Thoracic aorta (tissue), 2 donors: ENCODE measurements around the gene NRXN2. TPM values are rescaled to one million over a fixed set of nuclear protein-coding genes. Genes with fewer than 3 reads are reported as not detected.
A peak's percentile ranks its signal among the peaks of the same experiment; 100 is the strongest.

ENCODE experiments used
- ATAC-seq: fragments of 150-250 bp; one replicate; pipeline ENCODE4 v1.8.0; 2017; ENCODE audit warnings: low read depth; ENCODE audit not compliant: insufficient number of reproducible peaks, low FRiP score
- DNase-seq: peaks from one replicate; pipeline ENCODE4 v3.0.0-alpha.2; 2020; ENCODE audit warnings: low spot score
- H3K27ac ChIP-seq, 2 donors: fragments of 200-600 bp; sonication (generic); 1 replicate in 1 of 2; 2 replicates in 1 of 2; pipeline ENCODE4 v1.5.1; 2016; ENCODE audit warnings: mild to moderate bottlenecking in 2 of 2, moderate library complexity in 2 of 2
- H3K27me3 ChIP-seq: fragments of 200-600 bp; sonication (generic); replicated peaks from 2 replicates; pipeline ENCODE4 v1.6.0; 2016; ENCODE audit warnings: mild to moderate bottlenecking; ENCODE audit not compliant: insufficient read depth
- H3K36me3 ChIP-seq: fragments of 200-600 bp; sonication (generic); one replicate; pipeline ENCODE4 v1.5.1; 2016
- H3K4me1 ChIP-seq, 2 donors: fragments of 200-600 bp; sonication (generic); 1 replicate in 1 of 2; 2 replicates in 1 of 2; pipeline versions ENCODE4 v1.5.1 to v1.6.0; 2016; ENCODE audit warnings: low read depth in 2 of 2, mild to moderate bottlenecking in 1 of 2; ENCODE audit not compliant: control insufficient read depth in 1 of 2
- H3K4me3 ChIP-seq: fragments of 200-600 bp; sonication (generic); 2 replicates; pipeline ENCODE4 v1.5.1; 2016; ENCODE audit warnings: mild to moderate bottlenecking
- H3K9me3 ChIP-seq: fragments of 200-600 bp; sonication (generic); 2 replicates; pipeline ENCODE4 v1.5.1; 2016
- total RNA-seq, 2 donors: library from RNA; depleted of rRNA; stranded (reverse); fragments of >200 nt; gene quantifications; one replicate each; pipeline versions ENCODE4 v1.1.0 to v1.2.3, GENCODE V29; 2016
- TF ChIP-seq, protein P1 (sequence below): fragments of 200-600 bp; sonication (generic); IDR thresholded peaks from one replicate; pipeline ENCODE4 v1.5.1; 2019; ENCODE audit warnings: antibody characterized with exemption

NRXN2 gene
- total RNA-seq, 2 donors from 2014 or later, result 40.3 to 41.3 TPM

DNA sequence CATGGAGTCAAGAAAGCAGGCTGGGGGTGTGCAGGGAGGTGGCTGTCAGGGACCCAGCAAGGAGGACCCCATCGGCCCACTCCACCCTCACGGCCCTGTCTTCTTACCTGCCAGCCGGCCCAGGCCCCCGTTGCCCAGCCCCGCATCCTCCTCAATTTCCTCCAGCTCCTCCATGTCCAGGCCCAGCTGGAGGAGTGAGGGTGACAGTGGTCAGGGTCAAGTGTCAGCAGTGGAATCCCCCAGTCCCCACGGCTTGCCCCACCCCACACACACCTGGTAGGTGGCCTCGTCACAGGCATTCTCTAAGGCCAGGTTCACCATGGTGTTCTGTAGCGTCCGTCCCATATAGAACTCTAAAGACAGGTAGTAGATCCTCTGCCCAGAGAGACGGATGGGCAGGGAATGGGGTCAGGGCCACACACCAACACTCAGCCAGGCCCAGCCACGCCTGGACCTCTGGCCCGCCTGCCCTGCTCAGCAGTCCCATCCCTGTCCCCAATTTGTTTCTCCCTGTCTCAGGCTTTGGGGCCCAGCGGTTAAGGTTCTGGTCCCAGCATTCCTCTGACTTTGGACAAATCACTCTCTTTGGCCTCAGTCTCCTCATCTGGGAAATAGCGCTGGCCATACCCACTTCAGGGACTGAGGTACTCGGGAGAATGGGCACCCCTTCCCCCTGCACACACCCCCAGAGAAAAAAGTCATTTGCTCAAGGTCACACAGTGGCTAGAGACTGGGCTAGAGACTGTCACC is 35.5 kb upstream of the NRXN2 start:
- no peak for ATAC-seq
- H3K4me1 ChIP-seq, result peaks cover 22 to 51% of the 10 kb centered on the region in 2 donors
- peak overlapping the region; percentile 66 for H3K4me3 ChIP-seq
- no peaks in the 10 kb centered on the region for H3K9me3 ChIP-seq
- peak overlapping the region; percentile 83 to 91 for H3K27ac ChIP-seq
- H3K27me3 ChIP-seq, result no peaks in the 10 kb centered on the region
- DNase-seq, result no peak
- H3K36me3 ChIP-seq, result peaks cover 7% of the 10 kb centered on the region
- TF ChIP-seq, protein P1, sequence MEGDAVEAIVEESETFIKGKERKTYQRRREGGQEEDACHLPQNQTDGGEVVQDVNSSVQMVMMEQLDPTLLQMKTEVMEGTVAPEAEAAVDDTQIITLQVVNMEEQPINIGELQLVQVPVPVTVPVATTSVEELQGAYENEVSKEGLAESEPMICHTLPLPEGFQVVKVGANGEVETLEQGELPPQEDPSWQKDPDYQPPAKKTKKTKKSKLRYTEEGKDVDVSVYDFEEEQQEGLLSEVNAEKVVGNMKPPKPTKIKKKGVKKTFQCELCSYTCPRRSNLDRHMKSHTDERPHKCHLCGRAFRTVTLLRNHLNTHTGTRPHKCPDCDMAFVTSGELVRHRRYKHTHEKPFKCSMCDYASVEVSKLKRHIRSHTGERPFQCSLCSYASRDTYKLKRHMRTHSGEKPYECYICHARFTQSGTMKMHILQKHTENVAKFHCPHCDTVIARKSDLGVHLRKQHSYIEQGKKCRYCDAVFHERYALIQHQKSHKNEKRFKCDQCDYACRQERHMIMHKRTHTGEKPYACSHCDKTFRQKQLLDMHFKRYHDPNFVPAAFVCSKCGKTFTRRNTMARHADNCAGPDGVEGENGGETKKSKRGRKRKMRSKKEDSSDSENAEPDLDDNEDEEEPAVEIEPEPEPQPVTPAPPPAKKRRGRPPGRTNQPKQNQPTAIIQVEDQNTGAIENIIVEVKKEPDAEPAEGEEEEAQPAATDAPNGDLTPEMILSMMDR, result no peak

DNA sequence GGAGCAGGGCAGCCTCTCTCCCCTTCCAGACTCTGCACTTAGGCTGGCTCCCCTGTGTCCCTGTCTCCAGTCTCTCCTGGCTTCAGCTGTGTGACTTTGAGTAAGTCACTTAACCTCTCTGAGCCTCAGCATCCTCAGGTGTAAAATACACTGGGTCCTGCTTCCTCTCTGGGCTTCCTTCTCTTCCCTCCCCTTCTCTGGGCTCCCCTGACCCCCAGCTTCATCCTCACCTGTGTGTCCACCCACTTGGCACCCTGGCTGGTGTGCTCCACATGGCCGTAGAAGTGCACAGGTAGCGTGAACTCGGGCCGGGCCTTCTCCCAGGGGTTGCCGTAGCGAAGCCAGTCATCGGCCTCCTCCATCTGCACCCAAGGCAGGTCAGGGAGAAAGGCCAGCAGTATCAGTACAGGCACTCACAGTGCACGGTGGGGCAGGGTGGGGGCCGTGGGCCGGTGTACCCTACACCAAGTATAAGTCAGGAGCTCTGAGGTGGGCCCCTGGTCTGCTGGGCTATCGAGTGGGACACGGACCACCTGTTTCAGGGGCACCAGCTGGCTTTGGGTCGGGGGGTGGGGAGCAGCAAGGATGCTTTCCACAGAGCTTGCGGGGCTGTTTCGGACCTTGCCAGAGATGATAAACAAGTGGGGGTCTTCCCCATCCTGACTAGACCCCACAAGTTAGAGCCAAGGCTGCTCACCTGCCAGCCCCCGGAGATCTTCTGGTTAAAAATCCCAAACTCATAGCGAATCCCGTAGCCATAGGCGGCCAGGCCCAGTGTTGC is 34.7 kb upstream of the NRXN2 start:
- Histone ChIP-seq H3K4me1 (peaks cover 19 to 44% of the 10 kb centered on the region in 2 donors), H3K27ac (no peak overlapping the region), H3K27me3 (no peaks in the 10 kb centered on the region), H3K4me3 (no peak overlapping the region), H3K36me3 (peaks cover 5% of the 10 kb centered on the region), H3K9me3 (no peaks in the 10 kb centered on the region)
- DNase-seq (no peak), ATAC-seq (no peak)
- TF ChIP-seq, protein P1, result no peak

- DNase-seq, result no peak
- TF ChIP-seq, protein P1, result no peak
- ATAC-seq, result no peak
- Histone ChIP-seq H3K9me3 (no peaks in the 10 kb centered on the region), H3K4me3 (no peak overlapping the region), H3K36me3 (no peaks in the 10 kb centered on the region), H3K27ac (no peak overlapping the region), H3K4me1 (peaks cover 12 to 24% of the 10 kb centered on the region in 2 donors), H3K27me3 (no peaks in the 10 kb centered on the region)
These were observed 32.8 kb upstream of the NRXN2 start for GRCh38 chr11:64755681-64756361.

DNA sequence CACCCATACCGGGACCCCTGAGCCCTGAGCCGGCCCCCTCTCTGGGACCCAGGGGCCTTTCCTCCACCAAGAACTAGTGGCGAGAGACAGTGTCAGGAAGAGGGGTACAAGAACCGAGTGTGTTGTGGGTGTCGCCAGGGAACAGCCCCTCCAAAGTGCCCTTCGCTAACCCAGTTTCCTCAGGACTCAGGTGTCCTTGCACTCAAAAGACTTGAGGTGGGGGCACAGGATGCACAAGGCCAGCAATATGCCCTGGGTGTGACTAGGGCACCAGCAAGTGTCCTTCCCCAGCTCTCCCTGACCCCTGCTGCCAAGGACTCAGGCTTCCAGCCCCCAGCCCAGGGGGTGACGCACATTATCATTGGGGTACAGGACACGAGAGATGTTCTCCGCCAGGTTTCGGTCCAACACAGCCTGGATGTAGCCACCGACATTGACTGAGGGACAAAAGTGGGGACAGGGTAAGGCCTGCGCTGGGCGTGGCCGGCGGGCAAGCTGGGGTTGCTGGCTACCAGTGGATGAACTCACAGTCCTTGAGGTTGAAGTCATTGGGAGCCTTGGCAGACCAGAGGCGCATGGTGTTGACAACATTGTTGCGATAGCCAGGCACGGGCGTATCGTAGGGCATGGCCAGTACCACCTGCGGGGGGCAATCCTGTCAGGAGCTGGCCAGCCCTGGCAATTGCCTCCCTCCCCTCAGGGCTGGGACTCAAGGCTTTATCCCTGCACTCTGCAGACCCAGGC is 32.1 kb upstream of the NRXN2 start:
- no peaks in the 10 kb centered on the region for H3K9me3 ChIP-seq
- TF ChIP-seq, protein P1, result no peak
- DNase-seq, result no peak
- no peak overlapping the region for H3K4me3 ChIP-seq
- H3K27ac ChIP-seq, result no peak overlapping the region
- H3K36me3 ChIP-seq, result no peaks in the 10 kb centered on the region
- peaks cover 5 to 17% of the 10 kb centered on the region in 2 donors for H3K4me1 ChIP-seq
- ATAC-seq, result no peak
- no peaks in the 10 kb centered on the region for H3K27me3 ChIP-seq
